Upper lobe of right lung (tissue), 1 donor: ENCODE results near the gene SLC6A6. TPM values are rescaled to one million over a fixed set of nuclear protein-coding genes. Genes with fewer than 3 reads are reported as not detected.

Experiments
- ATAC-seq: fragments of 200-7000 bp; cut with Tn5 transposase; one replicate; pipeline ENCODE4 v1.9.1; 2020; ENCODE audit warnings: mild to moderate bottlenecking, moderate library complexity
- DNase-seq: peaks from one replicate; pipeline ENCODE4 v3.0.0-alpha.2; 2020
- H3K27ac ChIP-seq: fragments of 200-600 bp; one replicate; pipeline ENCODE4 v1.8.0; 2022
- H3K27me3 ChIP-seq: fragments of 200-600 bp; one replicate; pipeline ENCODE4 v1.8.0; 2022; ENCODE audit warnings: mild to moderate bottlenecking
- H3K36me3 ChIP-seq: fragments of 200-600 bp; one replicate; pipeline ENCODE4 v1.8.0; 2022
- H3K4me1 ChIP-seq: fragments of 200-600 bp; one replicate; pipeline ENCODE4 v1.8.0; 2022
- H3K4me3 ChIP-seq: fragments of 200-600 bp; one replicate; pipeline ENCODE4 v1.8.0; 2022; ENCODE audit warnings: mild to moderate bottlenecking
- H3K9me3 ChIP-seq: fragments of 200-600 bp; one replicate; pipeline ENCODE4 v1.8.0; 2022
- CTCF ChIP-seq: fragments of 200-600 bp; IDR thresholded peaks from one replicate; pipeline ENCODE4 v1.8.0; 2022; ENCODE audit warnings: antibody characterized with exemption
- intact Hi-C: fragments of 100-400 bp; cut with DNase I; formaldehyde crosslinking; loops from one replicate; pipeline ENCODE4 v1.11.0; 2022
- total RNA-seq: library from RNA; stranded (reverse); fragmentation: NEBNext Ultra II Directional; extraction: Animal tissue kit (Norgen Biotek cat#: 25700); gene quantifications from one replicate; pipeline ENCODE4 v1.2.1, GENCODE V29; 2021
- donor health status: DM: no; HTN: yes; CAD: no; lungs with severe emphysema.

Gene SLC6A6
- total RNA-seq, 1 donor from 2014 or later, result 54.3 TPM

- DNase-seq (no peak), ATAC-seq (no peak)
- intact Hi-C loops, result loop anchor here (10.0 kb wide), 1 partner anchor 63 kb away; no protein-coding TSS in a partner anchor
- Histone ChIP-seq H3K4me1 (peaks cover 33% of the 10 kb centered on the region), H3K36me3 (no peaks in the 10 kb centered on the region), H3K27ac (peak overlapping the region; percentile 88), H3K4me3 (peak overlapping the region; percentile 76), H3K9me3 (no peaks in the 10 kb centered on the region), H3K27me3 (no peaks in the 10 kb centered on the region)
- no peak for TF ChIP-seq CTCF
These were observed 608 bp upstream of the SLC6A6 start for GRCh38 chr3:14401692-14402303.

- ATAC-seq (peak; percentile 39), DNase-seq (peak; percentile 79)
- no peak for TF ChIP-seq CTCF
- Histone ChIP-seq H3K27ac (peak overlapping the region; percentile 88), H3K36me3 (no peaks in the 10 kb centered on the region), H3K4me3 (peak overlapping the region; percentile 76), H3K4me1 (peaks cover 33% of the 10 kb centered on the region), H3K9me3 (no peaks in the 10 kb centered on the region), H3K27me3 (no peaks in the 10 kb centered on the region)
- intact Hi-C loops, result loop anchor here (10.0 kb wide), 1 partner anchor 61 kb away; no protein-coding TSS in a partner anchor
These were observed 1.3 kb downstream of the SLC6A6 start for GRCh38 chr3:14403619-14404155.

- Histone ChIP-seq H3K27ac (peak overlapping the region; percentile 88), H3K36me3 (no peaks in the 10 kb centered on the region), H3K9me3 (no peaks in the 10 kb centered on the region), H3K4me1 (peaks cover 36% of the 10 kb centered on the region), H3K27me3 (no peaks in the 10 kb centered on the region), H3K4me3 (peak overlapping the region; percentile 76)
- no peak for TF ChIP-seq CTCF
- DNase-seq (no peak), ATAC-seq (no peak)
- intact Hi-C loops, result loop anchor here (10.0 kb wide), 1 partner anchor 61 kb away; no protein-coding TSS in a partner anchor
These were observed 1.8 kb downstream of the SLC6A6 start for GRCh38 chr3:14404186-14404585.

- H3K4me1 ChIP-seq, result peaks cover 42% of the 10 kb centered on the region
- H3K27me3 ChIP-seq, result no peaks in the 10 kb centered on the region
- H3K4me3 ChIP-seq, result peak overlapping the region; percentile 76
- no peaks in the 10 kb centered on the region for H3K9me3 ChIP-seq
- H3K36me3 ChIP-seq, result no peaks in the 10 kb centered on the region
- DNase-seq (no peak), ATAC-seq (no peak)
- H3K27ac ChIP-seq, result peak overlapping the region; percentile 88
- intact Hi-C loops, result loop anchor here (10.0 kb wide), 1 partner anchor 60 kb away; no protein-coding TSS in a partner anchor
- no peak for TF ChIP-seq CTCF
These were observed 2.4 kb downstream of the SLC6A6 start for GRCh38 chr3:14404631-14405359.

- Histone ChIP-seq H3K4me3 (peak overlapping the region; percentile 76), H3K4me1 (peaks cover 50% of the 10 kb centered on the region), H3K9me3 (no peaks in the 10 kb centered on the region), H3K36me3 (no peaks in the 10 kb centered on the region), H3K27ac (peak overlapping the region; percentile 17), H3K27me3 (no peaks in the 10 kb centered on the region)
- ATAC-seq (peak; percentile 25), DNase-seq (no peak)
- intact Hi-C loops, result loop anchor here (10.0 kb wide), 1 partner anchor 59 kb away; no protein-coding TSS in a partner anchor
- no peak for TF ChIP-seq CTCF
These were observed 3.2 kb downstream of the SLC6A6 start for GRCh38 chr3:14405360-14406238.
